HG03175 (cell line): ENCODE results near the gene SPPL2C.

ENCODE experiments used
- ATAC-seq: cut with Tn5 transposase; IDR thresholded peaks from one replicate; pipeline ENCODE4 v1.9.1; 2021; ENCODE audit warnings: mild to moderate bottlenecking, moderate library complexity; ENCODE audit not compliant: unreplicated experiment

SPPL2C gene

GRCh38 chr17:45844695-45845375, at the start of gene SPPL2C:
Gene SPPL2C (plus strand): TSS chr17:45844881. CDS start chr17:45844907, 26 bp downstream.
- ATAC-seq: no peak

DNA sequence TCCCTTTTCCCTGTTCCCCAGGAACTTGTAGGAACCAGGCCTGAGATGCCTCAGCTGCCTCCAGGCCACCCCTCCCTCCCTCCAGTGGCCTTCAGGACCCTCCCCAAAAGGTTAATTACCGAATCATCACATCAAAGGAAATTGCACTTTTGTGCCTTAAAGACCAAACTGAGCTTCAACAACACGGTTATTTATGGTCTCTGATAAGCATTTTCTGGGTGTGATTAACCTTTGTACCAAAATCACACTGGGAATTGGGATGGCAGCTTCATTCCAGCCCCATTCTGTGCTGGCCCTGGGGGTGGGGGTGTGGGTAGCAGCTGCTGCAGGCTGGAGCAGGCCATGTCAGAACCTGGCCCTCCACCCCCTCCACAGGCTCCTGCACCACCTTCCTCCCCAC, 43.9 kb upstream of the SPPL2C start:
- ATAC-seq: no peak

DNA sequence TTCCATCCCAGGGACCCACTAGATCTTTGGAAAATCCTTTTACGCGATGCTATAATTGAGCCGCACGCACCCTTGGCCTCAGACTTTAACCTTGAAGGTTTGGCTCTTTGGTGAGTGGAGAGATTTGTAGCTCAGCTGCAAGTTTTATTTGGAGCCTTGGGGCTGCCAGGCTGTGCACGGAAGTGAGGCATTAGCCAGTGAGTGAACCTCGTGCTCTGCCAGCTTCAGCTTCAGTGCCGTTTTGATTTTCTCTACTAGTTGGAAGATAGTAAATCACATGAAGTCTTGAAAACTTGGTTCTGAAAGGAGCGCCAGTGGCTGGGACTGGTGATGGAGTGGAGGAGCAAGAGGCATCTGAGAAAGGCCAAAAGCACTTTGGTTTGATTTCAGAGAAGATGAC, 43.3 kb upstream of the SPPL2C start:
- ATAC-seq: no peak

DNA sequence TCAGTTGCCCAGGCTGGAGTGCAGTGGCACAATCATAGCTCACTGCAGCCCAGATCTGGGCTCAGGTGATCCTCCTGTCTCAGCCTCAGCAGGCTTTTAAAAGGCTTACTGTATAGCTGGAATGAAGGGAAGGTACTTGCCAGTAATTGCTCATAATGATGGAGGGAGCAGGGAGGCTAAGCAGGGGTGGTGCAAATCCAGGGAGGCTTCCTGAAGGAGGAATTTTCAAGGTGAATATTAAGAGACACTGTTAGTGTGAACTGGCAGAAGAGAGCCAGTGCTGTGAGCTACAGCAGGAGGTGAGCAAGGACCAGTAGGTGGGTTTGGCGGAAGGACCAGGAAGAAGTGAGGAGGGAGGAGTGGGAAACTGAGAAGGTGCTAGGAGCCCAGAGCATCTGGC, 35.8 kb upstream of the SPPL2C start:
- ATAC-seq: no peak

DNA sequence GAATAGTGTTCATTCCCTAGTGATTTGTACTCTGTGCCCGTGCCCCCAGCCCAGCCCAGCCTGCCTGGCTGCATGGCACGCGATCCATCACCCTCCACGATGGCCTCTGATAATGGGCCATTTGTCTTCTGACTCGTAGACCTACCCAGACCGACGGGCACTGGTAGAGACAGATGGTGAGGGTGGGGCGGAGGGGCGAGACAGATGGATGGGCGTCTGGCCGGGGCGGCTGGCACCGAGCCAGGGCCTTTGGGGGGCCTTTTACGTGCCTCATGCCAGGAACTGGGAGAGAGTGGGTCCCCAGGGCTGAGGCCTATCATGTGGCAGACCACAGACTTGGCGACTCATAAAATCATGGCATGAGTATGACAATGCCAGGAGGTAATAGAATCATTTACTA, 35.2 kb upstream of the SPPL2C start:
- no peak for ATAC-seq

GRCh38 chr17:45812102-45812501, 32.6 kb upstream of the SPPL2C start:
- no peak for ATAC-seq

- no peak for ATAC-seq
These were observed 31.5 kb upstream of the SPPL2C start for GRCh38 chr17:45813048-45813725.

- no peak for ATAC-seq
These were observed 29.8 kb upstream of the SPPL2C start for GRCh38 chr17:45814622-45815606.

- no peak for ATAC-seq
These were observed 28.9 kb upstream of the SPPL2C start for GRCh38 chr17:45815752-45816151.

DNA sequence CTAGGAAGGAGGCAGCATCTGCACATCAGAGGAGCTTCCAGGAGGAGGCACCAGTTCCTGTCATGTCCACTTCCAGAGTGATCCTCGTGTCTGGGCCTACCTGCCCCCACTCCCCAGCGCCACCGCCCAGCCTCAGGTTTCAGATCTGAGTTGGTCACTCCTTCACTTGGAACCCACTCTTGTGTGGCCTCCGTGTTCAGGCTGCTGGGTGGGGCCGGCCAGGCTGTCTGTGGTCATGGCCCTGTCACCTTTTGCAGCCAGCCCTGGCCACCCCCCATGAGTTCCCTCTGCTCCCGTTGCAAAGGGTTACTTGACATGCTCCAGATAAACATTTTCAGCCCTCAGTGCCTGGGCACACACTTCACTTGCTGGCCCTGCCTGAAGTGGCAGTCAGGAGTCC, 26.6 kb upstream of the SPPL2C start:
- no peak for ATAC-seq

DNA sequence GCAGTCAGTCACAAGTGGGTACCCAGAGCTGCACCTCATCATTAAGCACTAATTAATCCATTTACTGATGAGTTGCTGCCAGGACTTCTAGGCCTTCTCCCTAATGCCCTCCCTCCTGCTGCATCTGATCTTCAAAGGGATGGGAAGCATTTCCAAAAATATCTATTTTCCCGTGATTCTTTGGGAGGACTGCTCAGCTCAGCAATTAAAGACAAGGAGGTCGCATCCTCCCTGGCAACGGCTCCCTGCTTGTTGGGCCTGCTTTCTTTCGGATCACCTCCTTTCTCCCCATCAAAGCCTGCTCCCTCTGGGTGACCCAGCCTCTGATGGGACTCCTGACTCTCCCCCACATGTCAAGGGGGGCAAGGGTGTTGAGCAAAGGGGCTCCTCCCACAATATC, 26.0 kb upstream of the SPPL2C start:
- ATAC-seq: no peak

GRCh38 chr17:45819632-45820031, 25.0 kb upstream of the SPPL2C start:
- ATAC-seq: no peak

DNA sequence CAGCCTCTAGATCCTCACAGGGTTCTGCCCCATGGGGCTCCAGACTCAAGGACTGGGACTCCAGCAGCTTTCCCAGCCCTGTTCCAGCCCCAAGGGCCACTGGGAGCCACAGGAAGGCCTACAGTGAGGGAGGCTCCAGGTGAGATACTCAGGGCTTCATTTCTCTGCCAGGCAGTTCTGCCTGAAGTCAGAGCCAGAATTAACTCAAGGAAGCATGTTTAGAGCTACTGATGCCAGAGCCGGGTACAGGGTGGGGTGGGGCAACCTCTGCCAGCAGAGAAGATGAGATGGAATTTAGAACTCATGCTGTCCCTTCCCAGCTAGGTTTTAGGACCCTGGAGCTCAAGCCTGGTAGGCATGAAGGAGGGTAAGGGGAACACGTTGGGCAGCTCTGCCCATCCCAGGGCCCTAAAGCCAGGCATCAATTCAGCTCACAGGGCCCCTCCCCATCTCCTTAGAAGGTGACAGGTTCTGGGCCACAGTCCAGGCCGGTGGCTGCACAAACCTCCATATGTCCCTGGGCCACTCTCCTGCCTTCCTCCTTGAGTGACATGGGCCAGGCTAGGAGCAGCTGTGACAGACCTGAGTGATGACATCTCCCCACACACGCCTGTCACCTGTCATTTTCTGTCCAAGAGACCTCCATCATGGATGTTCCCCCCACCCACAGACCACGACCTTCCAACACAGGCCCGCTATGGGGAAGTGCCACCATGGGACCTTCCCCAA, 24.5 kb upstream of the SPPL2C start:
- no peak for ATAC-seq

GRCh38 chr17:45821147-45821546, 23.5 kb upstream of the SPPL2C start:
- ATAC-seq: no peak

DNA sequence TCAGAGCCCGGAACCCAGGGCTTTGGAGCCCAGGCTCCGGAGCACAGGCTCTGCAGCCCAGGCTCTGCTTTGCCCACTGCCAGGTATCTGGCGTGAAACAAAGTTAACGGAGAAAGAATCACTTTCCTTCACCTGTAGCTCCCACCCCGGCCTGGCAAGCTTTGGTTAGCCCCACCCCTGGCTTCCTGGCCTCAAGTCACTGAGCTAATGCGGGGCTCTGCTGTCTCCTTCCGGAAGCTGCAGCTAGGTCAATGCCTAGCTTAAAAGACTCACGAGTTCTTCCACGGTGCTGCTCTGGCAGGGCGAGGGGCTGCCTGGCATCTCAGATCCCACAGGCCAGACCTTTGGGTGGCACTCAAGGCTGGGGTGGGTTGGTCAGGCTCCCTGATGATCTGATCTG, 21.1 kb upstream of the SPPL2C start:
- ATAC-seq: no peak

GRCh38 chr17:45824475-45824874, 20.2 kb upstream of the SPPL2C start:
- no peak for ATAC-seq

GRCh38 chr17:45824901-45825492, 19.7 kb upstream of the SPPL2C start:
- no peak for ATAC-seq

DNA sequence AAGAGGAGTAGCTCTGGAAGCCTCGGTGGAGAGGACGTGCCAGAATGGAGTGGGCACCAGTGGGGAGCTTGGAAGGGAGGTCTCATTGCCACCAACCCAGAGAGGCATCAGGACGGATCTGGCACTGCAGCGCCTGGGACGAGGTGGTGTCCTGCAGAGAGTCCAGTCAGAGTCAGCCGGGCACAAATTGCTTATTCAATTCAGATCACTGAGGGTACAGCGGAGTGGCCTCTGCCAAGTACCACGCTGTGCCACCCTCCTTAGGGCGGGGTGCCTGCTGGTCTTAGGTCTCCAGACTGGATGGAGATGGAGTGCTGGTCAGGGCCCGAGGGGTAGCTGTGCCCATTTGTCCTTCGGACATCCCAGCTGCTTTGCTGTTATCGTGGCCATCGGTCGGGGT, 18.9 kb upstream of the SPPL2C start:
- no peak for ATAC-seq

DNA sequence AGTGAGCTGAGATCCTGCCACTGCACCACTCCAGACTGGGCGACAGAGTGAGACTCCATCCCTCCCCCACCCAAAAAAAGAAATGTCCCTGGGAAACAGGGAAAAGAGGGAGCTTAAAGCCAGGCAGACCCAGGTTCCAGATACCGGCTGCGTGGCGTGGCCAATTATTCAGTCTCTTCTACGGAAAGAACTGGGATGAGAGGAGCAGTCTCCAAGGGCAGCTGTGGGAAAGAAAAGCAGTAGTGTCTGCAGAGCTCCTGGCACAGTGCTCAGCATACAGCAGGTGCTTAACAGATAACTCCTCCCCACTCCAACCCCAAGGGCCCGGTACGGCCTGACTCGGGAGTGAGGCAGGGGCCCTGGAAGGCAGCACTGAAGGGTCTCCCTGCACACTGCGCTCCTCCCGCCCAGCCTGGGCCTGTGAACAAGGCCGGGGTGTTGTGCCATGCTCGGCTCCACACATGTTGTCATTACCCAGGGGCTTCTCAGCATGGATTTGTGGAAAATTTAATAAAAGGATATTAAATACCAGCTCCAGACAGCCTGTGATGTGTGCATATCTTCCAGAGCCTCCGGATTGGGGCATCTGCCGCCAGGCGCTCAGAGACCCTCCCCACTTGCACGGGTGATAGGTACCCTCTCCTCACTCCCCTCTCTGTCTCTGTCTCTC, 17.6 kb upstream of the SPPL2C start:
- ATAC-seq: no peak

GRCh38 chr17:45828171-45828570, 16.5 kb upstream of the SPPL2C start:
- ATAC-seq: no peak
